BE2C (cell line): Measurements from ENCODE around the gene RPP30.

Source experiments
- DNase-seq: peaks from one replicate; pipeline ENCODE4 v3.0.0-alpha.2; 2020
- H3K27me3 ChIP-seq: fragments of 250-450 bp; sonication (Bioruptor Pico); 2 replicates; pipeline ENCODE4 v1.5.1; 2020; ENCODE audit warnings: mild to moderate bottlenecking
- H3K36me3 ChIP-seq: fragments of 250-450 bp; sonication (Bioruptor Pico); 2 replicates; pipeline ENCODE4 v1.5.1; 2020; ENCODE audit warnings: mild to moderate bottlenecking
- H3K4me1 ChIP-seq: fragments of 250-450 bp; sonication (Bioruptor Pico); 2 replicates; pipeline ENCODE4 v1.5.1; 2020
- H3K4me3 ChIP-seq: 2 replicates; pipeline ENCODE4 v1.5.1; 2011; ENCODE audit warnings: low read depth, low read length
- H3K9me3 ChIP-seq: fragments of 250-450 bp; sonication (Bioruptor Pico); 2 replicates; pipeline ENCODE4 v1.5.1; 2020
- CTCF ChIP-seq: IDR thresholded peaks from 2 replicates; pipeline ENCODE4 v1.5.1; 2012; ENCODE audit warnings: mild to moderate bottlenecking, low read depth, low read length

The RPP30 gene

GRCh38 chr10:90912174-90912573, 40.4 kb downstream of the RPP30 start:
- Histone ChIP-seq H3K4me1 (peaks cover 3% of the 10 kb centered on the region), H3K27me3 (no peaks in the 10 kb centered on the region), H3K4me3 (no peak overlapping the region), H3K36me3 (no peaks in the 10 kb centered on the region), H3K9me3 (no peaks in the 10 kb centered on the region)
- no peak for DNase-seq
- no peak for TF ChIP-seq CTCF

- no peak overlapping the region for H3K4me3 ChIP-seq
- no peaks in the 10 kb centered on the region for H3K36me3 ChIP-seq
- DNase-seq, result no peak
- no peaks in the 10 kb centered on the region for H3K27me3 ChIP-seq
- H3K9me3 ChIP-seq, result no peaks in the 10 kb centered on the region
- TF ChIP-seq CTCF, result no peak
- peaks cover 6% of the 10 kb centered on the region for H3K4me1 ChIP-seq
Measured at GRCh38 chr10:90912854-90913479, 41.2 kb downstream of the RPP30 start.

- H3K9me3 ChIP-seq, result no peaks in the 10 kb centered on the region
- H3K4me3 ChIP-seq, result no peak overlapping the region
- H3K27me3 ChIP-seq, result no peaks in the 10 kb centered on the region
- peaks cover 6% of the 10 kb centered on the region for H3K4me1 ChIP-seq
- H3K36me3 ChIP-seq, result no peaks in the 10 kb centered on the region
- DNase-seq, result no peak
- no peak for TF ChIP-seq CTCF
Measured at GRCh38 chr10:90913774-90914420, 42.1 kb downstream of the RPP30 start.

GRCh38 chr10:90914992-90915765, 43.4 kb downstream of the RPP30 start:
- peaks cover 6% of the 10 kb centered on the region for H3K4me1 ChIP-seq
- no peak for DNase-seq
- H3K4me3 ChIP-seq, result no peak overlapping the region
- no peak for TF ChIP-seq CTCF
- no peaks in the 10 kb centered on the region for H3K36me3 ChIP-seq
- H3K27me3 ChIP-seq, result no peaks in the 10 kb centered on the region
- no peaks in the 10 kb centered on the region for H3K9me3 ChIP-seq

- Histone ChIP-seq H3K9me3 (no peaks in the 10 kb centered on the region), H3K27me3 (no peaks in the 10 kb centered on the region), H3K36me3 (no peaks in the 10 kb centered on the region), H3K4me3 (no peak overlapping the region), H3K4me1 (peaks cover 6% of the 10 kb centered on the region)
- DNase-seq, result no peak
- no peak for TF ChIP-seq CTCF
Measured at GRCh38 chr10:90915766-90916075, 43.9 kb downstream of the RPP30 start.
